Sigmoid colon (tissue), 7 donors: ENCODE data around the gene IL20RA. TPM values are rescaled to one million over a fixed set of nuclear protein-coding genes. Genes with fewer than 3 reads are reported as not detected.

Source experiments
- DNase-seq: peaks from one replicate; pipeline ENCODE4 v3.0.0-alpha.2; 2019
- H3K27ac ChIP-seq, 4 donors: fragments of 200-600 bp; sonication (generic); one replicate each; pipeline ENCODE4 v1.5.1; 2016 to 2019; ENCODE audit warnings: mild to moderate bottlenecking in 1 of 4
- H3K27me3 ChIP-seq, 3 donors: fragments of 200-600 bp; sonication (generic); one replicate each; pipeline ENCODE4 v1.5.1; 2019; ENCODE audit warnings: mild to moderate bottlenecking in 1 of 3
- H3K36me3 ChIP-seq, 4 donors: fragments of 200-600 bp; sonication (generic); one replicate each; pipeline ENCODE4 v1.5.1; 2016 to 2019
- H3K4me1 ChIP-seq, 4 donors: fragments of 200-600 bp; sonication (generic); one replicate each; pipeline ENCODE4 v1.5.1; 2017 to 2019
- H3K4me3 ChIP-seq, 4 donors: fragments of 200-600 bp; sonication (generic); one replicate each; pipeline ENCODE4 v1.5.1; 2017 to 2019; ENCODE audit warnings: mild to moderate bottlenecking in 2 of 4, moderate library complexity in 1 of 4
- H3K9me3 ChIP-seq, 4 donors: fragments of 200-600 bp in 3 of 4; sonication (generic) in 3 of 4; one replicate each; pipeline versions ENCODE4 v1.5.1 to v1.6.1; 2013 to 2019
- EP300 ChIP-seq, 4 donors: sonication (generic); formaldehyde crosslinking; IDR thresholded peaks; one replicate each; pipeline ENCODE4 v1.6.1; 2017; ENCODE audit warnings: antibody characterized with exemption in 4 of 4
- POLR2A ChIP-seq, 2 donors: fragments of 450-650 bp; IDR thresholded peaks; one replicate each; pipeline ENCODE4 v1.6.1; 2016; ENCODE audit warnings: antibody characterized with exemption in 2 of 2, mild to moderate bottlenecking in 2 of 2, moderate library complexity in 2 of 2
- POLR2AphosphoS5 ChIP-seq, 4 donors: sonication (generic); formaldehyde crosslinking; IDR thresholded peaks; one replicate each; pipeline ENCODE4 v1.6.1; 2017; ENCODE audit warnings: antibody characterized with exemption in 4 of 4
- WGBS, 2 donors: extraction: QIAGEN DNeasy Blood & Tissue Kit; methylation state at CpG; one replicate each; pipeline ENCODE4 v1.1.7; 2013; 5-methylcytosine and 5-hydroxymethylcytosine counted together
- intact Hi-C: fragments of 100-400 bp; cut with DNase I; formaldehyde crosslinking; loops from one replicate; pipeline ENCODE4 v1.15.1; 2023
- polyA plus RNA-seq, 3 donors: library from polyadenylated mRNA; stranded (reverse); fragments of 200-250 nt; gene quantifications; one replicate each; pipeline ENCODE4 v1.2.3, GENCODE V29; 2013
- total RNA-seq, 4 donors: library from RNA; depleted of rRNA; stranded (reverse); fragments of >200 nt; gene quantifications; one replicate each; pipeline ENCODE4 v1.1.0, GENCODE V29; 2016
- TF ChIP-seq, protein P1 (sequence below), 4 experiments: fragments of 450-650 bp in 3 of 4; fragments of 200-600 bp in 1 of 4; IDR thresholded peaks; one replicate each; pipeline ENCODE4 v1.5.1; 2016 to 2019; ENCODE audit warnings: antibody characterized with exemption in 4 of 4, mild to moderate bottlenecking in 3 of 4, moderate library complexity in 2 of 4
- donor health status: healthy with polysubstance abuse.
- donor health status: Bipolar disorder and iron deficiency.
- donor health status: healthy.

IL20RA gene
- total and polyA plus RNA-seq, 7 donors = 0.28 to 7.2 (median 1.8) TPM

DNA sequence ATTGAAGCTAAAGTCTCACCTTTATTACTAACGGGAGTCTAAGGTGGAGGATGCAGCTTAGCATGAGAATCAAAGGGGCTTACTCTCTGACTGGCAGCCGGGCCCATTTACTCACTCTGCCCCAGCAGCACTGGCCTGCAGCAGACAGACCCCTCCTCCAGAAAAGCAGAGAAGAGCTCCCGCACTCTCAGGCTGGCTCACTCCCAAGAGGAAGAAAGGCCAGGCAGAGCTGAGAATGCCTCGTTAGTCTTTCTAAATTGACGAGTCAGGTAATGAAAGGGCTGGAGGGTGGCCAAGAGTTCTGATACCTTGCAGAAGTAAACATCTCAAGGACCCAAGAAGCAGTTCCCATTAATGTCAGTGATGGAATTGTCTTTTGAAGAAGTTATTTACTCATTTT lies 44.5 kb upstream of the IL20RA start:
- Histone ChIP-seq H3K4me3 (no peak overlapping the region), H3K4me1 (no peaks in the 10 kb centered on the region), H3K36me3 (no peaks in the 10 kb centered on the region), H3K27me3 (no peaks in the 10 kb centered on the region), H3K9me3 (no peaks in the 10 kb centered on the region), H3K27ac (no peak overlapping the region)
- 15 to 54% methylated on average over 5 of the region's 5 CpGs for WGBS, 2 donors
- TF ChIP-seq POLR2AphosphoS5 (IDR thresholded peaks at IDR 0.05) (no peak), POLR2A (IDR thresholded peaks at IDR 0.05) (no peak)
- intact Hi-C loops = no loop called here
- no peak for DNase-seq

DNA sequence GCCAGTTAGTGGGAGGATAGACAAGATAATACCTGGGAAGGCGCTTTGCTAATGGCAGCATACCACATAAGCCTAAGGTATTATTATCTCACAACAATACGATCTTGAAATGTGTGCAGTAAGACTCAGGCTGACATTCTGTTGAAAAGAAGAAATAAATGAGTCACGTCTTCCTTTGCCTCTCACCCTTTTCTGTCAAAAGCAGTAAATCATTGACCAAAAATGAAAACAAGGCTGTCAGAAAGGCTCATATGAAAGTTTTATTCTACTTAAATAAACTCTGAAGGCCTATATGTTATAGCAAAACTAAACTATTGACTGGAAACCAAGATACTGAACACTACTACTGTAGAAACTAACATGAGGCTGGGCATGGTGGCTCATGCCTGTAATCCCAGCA lies 43.1 kb upstream of the IL20RA start:
- intact Hi-C loops = no loop called here
- no peaks in the 10 kb centered on the region for H3K27me3 ChIP-seq
- no peak overlapping the region for H3K4me3 ChIP-seq
- no peaks in the 10 kb centered on the region for H3K4me1 ChIP-seq
- no peak for DNase-seq
- TF ChIP-seq, protein P1, sequence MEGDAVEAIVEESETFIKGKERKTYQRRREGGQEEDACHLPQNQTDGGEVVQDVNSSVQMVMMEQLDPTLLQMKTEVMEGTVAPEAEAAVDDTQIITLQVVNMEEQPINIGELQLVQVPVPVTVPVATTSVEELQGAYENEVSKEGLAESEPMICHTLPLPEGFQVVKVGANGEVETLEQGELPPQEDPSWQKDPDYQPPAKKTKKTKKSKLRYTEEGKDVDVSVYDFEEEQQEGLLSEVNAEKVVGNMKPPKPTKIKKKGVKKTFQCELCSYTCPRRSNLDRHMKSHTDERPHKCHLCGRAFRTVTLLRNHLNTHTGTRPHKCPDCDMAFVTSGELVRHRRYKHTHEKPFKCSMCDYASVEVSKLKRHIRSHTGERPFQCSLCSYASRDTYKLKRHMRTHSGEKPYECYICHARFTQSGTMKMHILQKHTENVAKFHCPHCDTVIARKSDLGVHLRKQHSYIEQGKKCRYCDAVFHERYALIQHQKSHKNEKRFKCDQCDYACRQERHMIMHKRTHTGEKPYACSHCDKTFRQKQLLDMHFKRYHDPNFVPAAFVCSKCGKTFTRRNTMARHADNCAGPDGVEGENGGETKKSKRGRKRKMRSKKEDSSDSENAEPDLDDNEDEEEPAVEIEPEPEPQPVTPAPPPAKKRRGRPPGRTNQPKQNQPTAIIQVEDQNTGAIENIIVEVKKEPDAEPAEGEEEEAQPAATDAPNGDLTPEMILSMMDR (IDR thresholded peaks at IDR 0.05) = no peak
- no peak for TF ChIP-seq POLR2A (IDR thresholded peaks at IDR 0.05)
- no peak for TF ChIP-seq POLR2AphosphoS5 (IDR thresholded peaks at IDR 0.05)
- TF ChIP-seq EP300 (IDR thresholded peaks at IDR 0.05) = no peak
- no peaks in the 10 kb centered on the region for H3K36me3 ChIP-seq
- no peaks in the 10 kb centered on the region for H3K9me3 ChIP-seq
- no peak overlapping the region for H3K27ac ChIP-seq
- WGBS, 2 donors = 64 to 73% methylated on average over 3 of the region's 3 CpGs

DNA sequence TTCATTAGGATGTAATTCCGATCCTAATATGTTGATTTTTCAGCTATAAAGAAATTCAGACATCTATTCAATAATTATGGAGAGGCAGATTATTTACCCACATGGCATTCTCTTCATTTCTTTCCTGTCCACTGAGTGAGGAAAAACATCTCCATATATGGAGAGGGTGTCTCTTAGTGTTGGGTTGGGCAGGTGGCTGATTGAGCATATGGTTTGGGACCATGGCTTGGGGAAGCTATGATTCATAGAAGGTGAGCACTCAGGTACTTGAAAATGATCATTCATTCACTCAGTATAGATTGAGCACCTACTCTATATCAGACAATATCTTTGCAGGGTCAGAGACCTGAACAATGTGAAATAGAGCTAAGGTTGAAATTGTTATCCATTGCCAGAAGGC lies 41.3 kb upstream of the IL20RA start:
- no peak for TF ChIP-seq POLR2AphosphoS5 (IDR thresholded peaks at IDR 0.05)
- TF ChIP-seq, protein P1 (IDR thresholded peaks at IDR 0.05) = no peak
- no peak for TF ChIP-seq EP300 (IDR thresholded peaks at IDR 0.05)
- TF ChIP-seq POLR2A (IDR thresholded peaks at IDR 0.05) = no peak
- no peaks in the 10 kb centered on the region for H3K4me1 ChIP-seq
- intact Hi-C loops = no loop called here
- DNase-seq = no peak
- H3K9me3 ChIP-seq = no peaks in the 10 kb centered on the region
- 95 to 97% methylated on average over 1 of the region's 1 CpG for WGBS, 2 donors
- H3K36me3 ChIP-seq = no peaks in the 10 kb centered on the region
- H3K27ac ChIP-seq = no peak overlapping the region
- H3K4me3 ChIP-seq = no peak overlapping the region
- H3K27me3 ChIP-seq = no peaks in the 10 kb centered on the region

DNA sequence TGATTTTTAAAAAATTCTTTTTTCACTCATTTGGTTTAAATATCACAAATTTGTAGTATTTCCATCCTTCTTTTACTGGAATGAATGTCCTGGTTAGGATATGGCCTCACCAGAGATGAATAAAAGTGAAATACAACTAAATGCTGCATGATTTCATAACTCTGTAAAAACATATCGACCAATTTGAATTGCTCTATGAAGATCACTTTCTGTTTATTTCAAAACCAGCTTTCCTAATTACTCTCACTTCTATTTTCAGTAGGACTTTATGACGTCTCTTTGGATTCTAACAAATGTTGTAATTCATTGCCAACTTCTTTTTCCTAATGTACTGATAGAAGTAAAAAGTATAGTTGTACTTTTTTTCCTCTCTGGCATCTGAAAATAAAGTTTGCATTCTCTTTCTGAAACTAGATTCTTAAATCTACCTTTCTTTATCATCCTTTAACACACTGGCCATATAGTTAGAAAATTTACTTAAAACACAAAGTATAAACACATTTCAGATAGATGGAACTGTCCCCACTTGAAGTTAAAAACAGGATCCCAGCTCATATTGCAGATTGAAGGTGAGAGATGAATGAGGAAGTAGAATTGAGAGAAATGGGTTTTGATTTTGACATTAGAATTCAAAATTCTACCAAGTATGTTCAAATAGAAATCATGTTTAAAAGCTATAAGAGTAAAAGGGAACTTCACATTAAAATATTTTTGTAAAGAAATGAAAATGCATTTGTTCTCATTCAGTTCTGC lies 40.3 kb upstream of the IL20RA start:
- H3K27ac ChIP-seq = no peak overlapping the region
- H3K4me3 ChIP-seq = no peak overlapping the region
- H3K27me3 ChIP-seq = no peaks in the 10 kb centered on the region
- H3K9me3 ChIP-seq = no peaks in the 10 kb centered on the region
- H3K36me3 ChIP-seq = no peaks in the 10 kb centered on the region
- 26 to 43% methylated on average over 2 of the region's 2 CpGs for WGBS, 2 donors
- TF ChIP-seq EP300 (IDR thresholded peaks at IDR 0.05) (no peak), POLR2AphosphoS5 (IDR thresholded peaks at IDR 0.05) (no peak), POLR2A (IDR thresholded peaks at IDR 0.05) (no peak)
- TF ChIP-seq, protein P1 (IDR thresholded peaks at IDR 0.05) = no peak
- intact Hi-C loops = no loop called here
- no peaks in the 10 kb centered on the region for H3K4me1 ChIP-seq
- DNase-seq = no peak

DNA sequence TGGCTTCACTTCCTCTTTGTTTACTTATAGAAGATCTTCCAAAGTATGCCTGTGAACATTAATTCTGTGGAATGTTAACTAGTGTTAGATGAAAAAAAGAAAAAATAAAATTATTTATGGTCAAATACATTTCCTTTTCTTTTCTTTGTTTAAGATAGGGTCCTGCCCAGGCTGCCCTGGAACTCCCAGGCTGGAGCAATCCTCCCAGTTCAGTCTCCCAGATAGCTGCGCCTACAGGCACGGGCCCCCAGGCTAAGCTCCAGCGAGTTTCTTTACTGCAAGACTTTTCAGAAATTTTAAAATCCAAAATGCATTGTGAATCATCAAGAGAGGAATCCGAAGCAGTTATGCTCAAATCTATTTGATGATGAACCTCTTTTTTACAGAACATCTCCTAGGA lies 39.3 kb upstream of the IL20RA start:
- intact Hi-C loops = no loop called here
- 90 to 95% methylated on average over 4 of the region's 4 CpGs for WGBS, 2 donors
- Histone ChIP-seq H3K4me3 (no peak overlapping the region), H3K27ac (no peak overlapping the region), H3K9me3 (no peaks in the 10 kb centered on the region), H3K4me1 (no peaks in the 10 kb centered on the region), H3K36me3 (no peaks in the 10 kb centered on the region), H3K27me3 (no peaks in the 10 kb centered on the region)
- no peak for DNase-seq
- TF ChIP-seq POLR2AphosphoS5 (IDR thresholded peaks at IDR 0.05) = no peak
- TF ChIP-seq, protein P1 (IDR thresholded peaks at IDR 0.05) = no peak
- TF ChIP-seq POLR2A (IDR thresholded peaks at IDR 0.05) = no peak
- no peak for TF ChIP-seq EP300 (IDR thresholded peaks at IDR 0.05)
